Fibroblast of skin of scalp (primary cell): ENCODE measurements around the gene RBBP8.

Experiments used
- DNase-seq: peaks from one replicate; pipeline ENCODE4 v3.0.0-alpha.2; 2013

RBBP8 gene

GRCh38 chr18:22999647-23000046 is 66.5 kb downstream of the RBBP8 start:
- no peak for DNase-seq

GRCh38 chr18:23003289-23003688 is 70.2 kb downstream of the RBBP8 start:
- no peak for DNase-seq

GRCh38 chr18:23012249-23012648 is 79.1 kb downstream of the RBBP8 start:
- DNase-seq = no peak

GRCh38 chr18:23020555-23021294 is 87.6 kb downstream of the RBBP8 start:
- no peak for DNase-seq

GRCh38 chr18:23021623-23022022 is 88.5 kb downstream of the RBBP8 start:
- DNase-seq = no peak

GRCh38 chr18:23032030-23032582 is 99.0 kb downstream of the RBBP8 start:
- DNase-seq = peak; percentile 86

GRCh38 chr18:23033056-23033455 is 99.9 kb downstream of the RBBP8 start:
- no peak for DNase-seq

- DNase-seq = no peak
These were observed 103.6 kb downstream of the RBBP8 start for GRCh38 chr18:23036660-23037201.

GRCh38 chr18:23037646-23038045 is 104.5 kb downstream of the RBBP8 start:
- no peak for DNase-seq

- DNase-seq = peak; percentile 93
These were observed 105.6 kb downstream of the RBBP8 start for GRCh38 chr18:23038712-23039111.

GRCh38 chr18:23042133-23042532 is 109.0 kb downstream of the RBBP8 start:
- no peak for DNase-seq

GRCh38 chr18:23043803-23044376 is 110.8 kb downstream of the RBBP8 start:
- no peak for DNase-seq

GRCh38 chr18:23049698-23050373 is 116.7 kb downstream of the RBBP8 start:
- DNase-seq = no peak

- DNase-seq = peak; percentile 49
These were observed 120.8 kb downstream of the RBBP8 start for GRCh38 chr18:23053776-23054457.

GRCh38 chr18:23054553-23054952 is 121.4 kb downstream of the RBBP8 start:
- no peak for DNase-seq

- DNase-seq = no peak
These were observed 123.2 kb downstream of the RBBP8 start for GRCh38 chr18:23056315-23056714.

- DNase-seq = no peak
These were observed 124.0 kb downstream of the RBBP8 start for GRCh38 chr18:23057096-23057495.

GRCh38 chr18:23058746-23059415 is 125.8 kb downstream of the RBBP8 start:
- peak; percentile 54 for DNase-seq

GRCh38 chr18:23059541-23060465 is 126.7 kb downstream of the RBBP8 start:
- DNase-seq = peak; percentile 47

- no peak for DNase-seq
These were observed 128.9 kb downstream of the RBBP8 start for GRCh38 chr18:23062011-23062410.

- no peak for DNase-seq
These were observed 130.4 kb downstream of the RBBP8 start for GRCh38 chr18:23063502-23063901.
